ENCODE data around the gene IQSEC1. TPM values are rescaled to one million over a fixed set of nuclear protein-coding genes. Genes with fewer than 3 reads are reported as not detected.

The IQSEC1 gene
- total RNA-seq, 4 donors from 2014 or later: 31.9 to 35.8 (median 34.8) TPM

DNA sequence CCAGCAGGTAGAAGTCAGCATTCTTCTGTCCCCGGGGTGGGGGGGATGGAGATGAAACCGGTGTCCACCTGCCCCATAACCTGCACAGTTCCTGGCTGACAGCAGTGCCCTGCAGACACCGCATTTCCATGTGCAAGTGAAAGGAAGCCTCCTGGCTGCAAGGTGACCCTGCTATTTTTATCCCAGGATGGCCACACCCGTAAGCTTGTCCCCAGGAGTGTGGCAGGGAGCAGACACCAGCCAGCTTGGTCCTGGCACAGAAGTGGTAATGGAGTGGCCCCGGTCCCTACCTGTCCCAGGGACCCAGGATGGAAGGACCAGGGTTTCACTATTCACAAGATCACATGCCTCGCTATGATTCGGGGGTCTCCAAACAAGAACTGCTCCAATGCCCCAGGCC, 146.6 kb downstream of the IQSEC1 start:
- intact Hi-C loops (cut with DNase I; ENCODE audit: low total_unique reads): loop anchor here (5.0 kb wide), 1 partner anchor 1779 kb away; no protein-coding TSS in a partner anchor
- no peak for DNase-seq (ENCODE audit: low spot score in 2 of 2)
- no peak overlapping the region for H3K4me3 ChIP-seq (ENCODE audit: low read depth, poor library complexity, severe bottlenecking)
- TF ChIP-seq POLR2A (IDR thresholded peaks at IDR 0.05): no peak
- TF ChIP-seq, protein P1, sequence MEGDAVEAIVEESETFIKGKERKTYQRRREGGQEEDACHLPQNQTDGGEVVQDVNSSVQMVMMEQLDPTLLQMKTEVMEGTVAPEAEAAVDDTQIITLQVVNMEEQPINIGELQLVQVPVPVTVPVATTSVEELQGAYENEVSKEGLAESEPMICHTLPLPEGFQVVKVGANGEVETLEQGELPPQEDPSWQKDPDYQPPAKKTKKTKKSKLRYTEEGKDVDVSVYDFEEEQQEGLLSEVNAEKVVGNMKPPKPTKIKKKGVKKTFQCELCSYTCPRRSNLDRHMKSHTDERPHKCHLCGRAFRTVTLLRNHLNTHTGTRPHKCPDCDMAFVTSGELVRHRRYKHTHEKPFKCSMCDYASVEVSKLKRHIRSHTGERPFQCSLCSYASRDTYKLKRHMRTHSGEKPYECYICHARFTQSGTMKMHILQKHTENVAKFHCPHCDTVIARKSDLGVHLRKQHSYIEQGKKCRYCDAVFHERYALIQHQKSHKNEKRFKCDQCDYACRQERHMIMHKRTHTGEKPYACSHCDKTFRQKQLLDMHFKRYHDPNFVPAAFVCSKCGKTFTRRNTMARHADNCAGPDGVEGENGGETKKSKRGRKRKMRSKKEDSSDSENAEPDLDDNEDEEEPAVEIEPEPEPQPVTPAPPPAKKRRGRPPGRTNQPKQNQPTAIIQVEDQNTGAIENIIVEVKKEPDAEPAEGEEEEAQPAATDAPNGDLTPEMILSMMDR (IDR thresholded peaks at IDR 0.05): no peak
- WGBS, 2 donors: 79 to 86% methylated on average over 7 of the region's 7 CpGs

DNA sequence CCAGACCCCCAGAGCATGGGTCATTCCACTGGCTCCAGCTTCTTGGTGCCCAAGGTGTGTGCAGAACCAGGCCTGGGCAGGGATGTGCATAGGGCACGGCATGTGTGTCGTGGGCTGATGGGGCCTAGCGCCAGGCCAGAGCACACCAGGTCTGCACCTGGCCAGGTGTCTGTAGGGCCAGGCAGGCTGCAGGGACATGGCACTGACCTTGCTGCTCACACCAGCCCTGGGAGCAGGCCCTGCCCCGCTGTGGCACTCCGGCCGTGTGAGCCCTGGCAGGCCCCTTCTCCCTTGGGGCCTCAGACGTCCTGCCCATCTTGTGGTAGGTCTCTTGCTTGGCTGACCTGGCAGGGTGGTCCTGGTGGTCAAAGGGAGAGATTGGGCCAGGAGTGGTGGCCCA, 147.6 kb downstream of the IQSEC1 start:
- intact Hi-C loops (cut with DNase I; ENCODE audit: low total_unique reads): loop anchor here (5.0 kb wide), 1 partner anchor 1778 kb away; no protein-coding TSS in a partner anchor
- WGBS, 2 donors: 88 to 100% methylated on average over 3 to 4 of the region's 7 CpGs
- no peak overlapping the region for H3K4me3 ChIP-seq (ENCODE audit: low read depth, poor library complexity, severe bottlenecking)
- DNase-seq (ENCODE audit: low spot score in 2 of 2): no peak
- no peak for TF ChIP-seq POLR2A (IDR thresholded peaks at IDR 0.05)
- TF ChIP-seq, protein P1 (IDR thresholded peaks at IDR 0.05): no peak

DNA sequence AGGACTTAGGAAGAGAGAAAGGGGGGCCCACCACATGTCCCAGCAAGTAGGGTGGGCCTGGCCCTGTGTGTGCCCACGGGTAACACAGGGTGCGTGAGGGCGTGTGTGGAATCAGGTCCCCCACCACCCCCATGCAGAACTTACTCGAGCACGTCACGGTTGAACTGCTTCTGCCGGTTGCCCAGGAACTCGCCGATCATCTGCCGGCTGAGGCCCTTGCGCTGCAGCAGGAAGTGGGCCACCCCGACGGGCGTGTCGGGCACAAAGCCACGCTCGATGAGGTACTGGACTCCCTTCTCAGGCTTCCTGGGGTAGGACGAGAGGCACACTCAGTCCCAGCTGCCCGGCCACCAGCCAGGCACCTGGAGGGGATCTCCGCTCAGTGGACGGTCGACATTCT, 148.8 kb downstream of the IQSEC1 start:
- 78 to 79% methylated on average over 18 to 21 of the region's 22 CpGs for WGBS, 2 donors
- no peak for TF ChIP-seq POLR2A (IDR thresholded peaks at IDR 0.05)
- TF ChIP-seq, protein P1 (IDR thresholded peaks at IDR 0.05): no peak
- no peak overlapping the region for H3K4me3 ChIP-seq (ENCODE audit: low read depth, poor library complexity, severe bottlenecking)
- DNase-seq (ENCODE audit: low spot score in 2 of 2): no peak
- intact Hi-C loops (cut with DNase I; ENCODE audit: low total_unique reads): no loop called here

DNA sequence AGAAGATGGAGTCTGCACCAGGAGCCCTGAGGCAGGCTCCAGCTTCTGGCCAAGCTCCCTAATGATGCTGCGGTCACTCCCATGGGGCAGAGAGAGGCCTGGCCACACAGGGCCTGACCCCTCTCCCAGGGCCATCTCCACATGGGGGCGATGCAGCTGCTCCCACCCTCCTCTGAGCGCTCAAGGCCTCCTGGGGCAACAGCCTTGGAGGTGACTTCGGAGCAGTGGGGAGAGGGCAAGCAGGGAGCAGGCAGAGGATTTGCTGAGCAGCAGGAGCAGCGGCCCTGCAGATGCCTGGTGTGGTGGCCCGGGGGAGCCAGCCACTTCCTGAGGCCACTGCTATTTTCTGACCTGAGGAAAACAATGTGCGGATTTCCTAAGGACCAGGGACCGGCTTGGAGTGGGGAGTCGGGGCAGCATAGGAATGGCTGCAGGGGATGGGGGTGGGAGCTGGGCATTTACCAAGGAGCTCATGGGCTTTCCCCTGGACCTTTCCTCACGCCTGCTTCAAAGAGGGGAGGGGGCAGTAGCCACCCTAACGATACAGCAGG, 150.3 kb downstream of the IQSEC1 start:
- H3K4me3 ChIP-seq (ENCODE audit: low read depth, poor library complexity, severe bottlenecking): no peak overlapping the region
- 77% methylated on average over 11 of the region's 11 CpGs for WGBS, 2 donors
- intact Hi-C loops (cut with DNase I; ENCODE audit: low total_unique reads): no loop called here
- TF ChIP-seq POLR2A (IDR thresholded peaks at IDR 0.05): no peak
- TF ChIP-seq, protein P1 (IDR thresholded peaks at IDR 0.05): no peak
- no peak for DNase-seq (ENCODE audit: low spot score in 2 of 2)

DNA sequence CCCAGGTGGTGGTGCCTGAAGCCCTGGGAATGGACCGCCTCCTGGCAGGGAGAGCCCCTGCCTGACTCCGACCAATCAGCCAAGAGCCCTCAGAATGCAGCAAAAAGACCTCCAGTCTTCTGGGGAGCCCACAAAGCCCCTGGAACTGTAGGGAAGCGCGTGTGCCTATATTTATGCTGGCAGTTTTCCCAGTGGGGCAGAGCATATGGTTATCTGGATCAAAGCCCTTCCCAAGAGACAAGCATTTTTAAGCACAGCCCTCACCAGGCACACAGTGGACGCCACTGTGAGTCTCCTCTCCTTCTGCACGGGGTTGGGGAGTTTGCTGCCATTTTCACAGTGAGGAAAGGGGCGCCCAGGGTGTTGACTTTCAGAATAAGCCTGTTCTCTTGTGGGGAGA, 150.9 kb downstream of the IQSEC1 start:
- TF ChIP-seq, protein P1 (IDR thresholded peaks at IDR 0.05): no peak
- no peak for TF ChIP-seq POLR2A (IDR thresholded peaks at IDR 0.05)
- intact Hi-C loops (cut with DNase I; ENCODE audit: low total_unique reads): no loop called here
- WGBS, 2 donors: 76 to 85% methylated on average over 5 to 7 of the region's 7 CpGs

DNA sequence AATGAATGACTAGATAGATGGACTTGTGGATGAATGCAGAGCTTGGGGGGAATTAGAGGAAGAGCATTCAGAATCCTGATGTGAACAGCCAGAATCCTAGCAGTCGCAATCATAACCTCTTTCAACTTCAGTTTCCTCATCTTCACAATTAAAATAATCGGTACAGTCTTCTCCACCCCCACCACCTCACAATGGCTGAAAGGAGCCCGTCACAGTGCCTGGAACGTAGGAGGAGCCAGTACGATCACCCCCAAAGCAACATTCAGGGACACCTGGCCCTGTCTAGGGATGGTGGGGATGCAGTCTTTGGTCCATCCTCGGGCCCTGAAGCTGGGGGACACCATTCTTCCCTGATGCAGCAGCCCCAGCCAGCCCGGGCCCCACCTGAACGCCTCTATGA, 151.5 kb downstream of the IQSEC1 start:
- TF ChIP-seq, protein P1 (IDR thresholded peaks at IDR 0.05): no peak
- TF ChIP-seq POLR2A (IDR thresholded peaks at IDR 0.05): no peak
- DNase-seq (ENCODE audit: low spot score in 2 of 2): no peak
- intact Hi-C loops (cut with DNase I; ENCODE audit: low total_unique reads): no loop called here
- no peak overlapping the region for H3K4me3 ChIP-seq (ENCODE audit: low read depth, poor library complexity, severe bottlenecking)
- 89 to 93% methylated on average over 5 to 8 of the region's 8 CpGs for whole genome bisulfite sequencing, 2 donors

More for the DNA sequence above, 150.9 kb downstream of the IQSEC1 start:
- DNase-seq (ENCODE audit: low spot score in 2 of 2): no peak
- no peak overlapping the region for H3K4me3 ChIP-seq (ENCODE audit: low read depth, poor library complexity, severe bottlenecking)

All from lower leg skin (tissue), 4 donors.